GM12801 (cell line): Measurements from ENCODE around the gene TCF12.

Source experiments
- TF ChIP-seq, protein P1 (sequence below): IDR thresholded peaks from one replicate; pipeline ENCODE4 v1.5.1; 2011; ENCODE audit warnings: control low read depth; ENCODE audit not compliant: insufficient read length; ENCODE audit errors: extremely low read depth

The TCF12 gene

DNA sequence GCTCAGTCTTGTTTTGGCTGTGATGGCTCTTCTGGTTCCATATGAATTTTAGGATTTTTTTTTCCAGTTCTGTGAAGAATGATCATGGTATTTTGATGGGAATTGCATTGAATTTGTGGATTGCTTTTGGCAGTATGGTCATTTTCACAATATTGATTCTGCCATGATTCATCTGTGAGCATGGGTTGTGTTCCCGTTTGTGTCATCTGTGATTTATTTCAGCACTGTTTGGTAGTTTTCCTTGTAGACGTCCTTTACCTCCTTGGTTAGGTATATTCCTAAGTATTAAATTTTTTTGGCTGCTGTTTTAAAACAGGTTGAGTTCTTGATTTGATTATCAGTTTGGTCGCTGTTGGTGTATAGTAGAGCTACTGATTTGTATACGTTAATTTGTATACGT is 18.5 kb downstream of the TCF12 start:
- TF ChIP-seq, protein P1, sequence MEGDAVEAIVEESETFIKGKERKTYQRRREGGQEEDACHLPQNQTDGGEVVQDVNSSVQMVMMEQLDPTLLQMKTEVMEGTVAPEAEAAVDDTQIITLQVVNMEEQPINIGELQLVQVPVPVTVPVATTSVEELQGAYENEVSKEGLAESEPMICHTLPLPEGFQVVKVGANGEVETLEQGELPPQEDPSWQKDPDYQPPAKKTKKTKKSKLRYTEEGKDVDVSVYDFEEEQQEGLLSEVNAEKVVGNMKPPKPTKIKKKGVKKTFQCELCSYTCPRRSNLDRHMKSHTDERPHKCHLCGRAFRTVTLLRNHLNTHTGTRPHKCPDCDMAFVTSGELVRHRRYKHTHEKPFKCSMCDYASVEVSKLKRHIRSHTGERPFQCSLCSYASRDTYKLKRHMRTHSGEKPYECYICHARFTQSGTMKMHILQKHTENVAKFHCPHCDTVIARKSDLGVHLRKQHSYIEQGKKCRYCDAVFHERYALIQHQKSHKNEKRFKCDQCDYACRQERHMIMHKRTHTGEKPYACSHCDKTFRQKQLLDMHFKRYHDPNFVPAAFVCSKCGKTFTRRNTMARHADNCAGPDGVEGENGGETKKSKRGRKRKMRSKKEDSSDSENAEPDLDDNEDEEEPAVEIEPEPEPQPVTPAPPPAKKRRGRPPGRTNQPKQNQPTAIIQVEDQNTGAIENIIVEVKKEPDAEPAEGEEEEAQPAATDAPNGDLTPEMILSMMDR, result no peak

DNA sequence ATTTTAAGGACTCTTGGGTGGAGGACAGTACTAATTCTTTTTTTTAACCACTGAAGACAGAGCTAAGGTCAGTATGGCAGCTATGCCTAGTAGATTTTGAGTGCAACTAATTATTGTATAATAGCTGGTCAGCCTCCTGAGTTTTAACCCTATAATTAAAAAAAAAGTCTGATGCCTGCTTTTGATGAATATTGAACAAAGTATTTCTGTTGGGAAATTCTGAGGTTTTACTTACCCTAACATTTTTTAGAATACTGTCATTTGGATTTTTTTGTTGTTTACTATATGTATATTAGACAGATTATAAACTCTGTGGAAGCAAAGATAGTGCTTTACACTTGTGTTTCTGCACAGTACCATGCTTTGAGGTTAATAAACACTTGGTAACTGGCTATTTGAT is 20.8 kb downstream of the TCF12 start:
- TF ChIP-seq, protein P1, result no peak

DNA sequence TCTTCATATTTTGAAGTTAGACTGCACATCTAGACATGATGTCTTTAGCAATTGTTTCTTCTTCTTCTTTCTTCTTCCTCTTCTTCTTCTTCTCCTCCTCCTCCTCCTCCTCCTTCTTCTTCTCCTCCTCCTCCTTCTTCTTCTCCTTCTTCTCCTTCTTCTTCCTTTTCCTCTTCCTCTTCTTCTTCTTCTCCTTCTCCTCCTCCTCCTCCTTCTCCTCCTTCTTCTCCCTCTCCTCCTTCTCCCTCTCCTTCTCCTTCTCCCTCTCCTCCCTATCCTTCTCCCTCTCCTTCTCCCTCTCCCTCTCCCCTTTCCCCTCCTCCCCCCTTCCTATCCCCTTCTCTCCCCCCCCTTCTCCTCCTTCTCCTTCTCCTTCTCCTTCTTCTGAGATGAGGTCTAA is 21.9 kb downstream of the TCF12 start:
- TF ChIP-seq, protein P1, result no peak

DNA sequence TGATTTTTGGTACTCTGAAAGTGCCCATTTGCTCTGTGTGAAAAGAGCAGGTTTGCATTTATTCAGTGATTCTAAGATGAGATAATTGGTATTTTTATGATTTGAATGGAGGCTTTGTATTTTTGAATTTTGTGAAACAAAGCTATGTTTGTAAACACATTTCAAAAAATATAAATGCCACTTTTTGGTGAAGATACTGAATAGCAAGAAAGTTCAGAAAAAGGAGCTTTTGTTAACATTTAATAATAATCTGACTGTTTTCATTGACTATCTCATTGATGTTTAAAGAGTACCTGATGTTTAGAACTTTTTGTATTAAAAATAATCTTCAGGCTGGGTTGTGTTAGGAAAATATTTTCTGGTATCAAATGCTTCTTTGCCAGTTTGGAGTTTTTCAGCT is 23.7 kb downstream of the TCF12 start:
- TF ChIP-seq, protein P1, result no peak

DNA sequence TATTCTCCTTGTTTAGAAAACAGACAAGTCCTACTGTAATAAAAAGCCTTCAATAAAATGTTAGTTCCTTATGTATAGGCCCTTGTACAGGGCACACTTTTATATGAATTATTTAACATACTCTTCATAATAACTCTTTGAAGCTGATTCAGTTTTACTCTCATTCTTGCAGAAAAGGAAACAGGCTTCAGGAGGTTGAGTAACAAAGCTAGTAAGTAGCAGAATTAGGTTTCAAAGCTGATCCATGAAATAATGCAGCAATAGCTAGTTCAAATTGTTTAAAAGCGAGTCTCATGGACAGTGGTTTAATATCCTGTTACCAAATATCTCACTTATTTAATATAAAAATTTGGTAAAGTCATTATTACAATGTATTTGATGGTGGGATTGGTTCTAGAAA is 25.0 kb downstream of the TCF12 start:
- TF ChIP-seq, protein P1, result no peak

DNA sequence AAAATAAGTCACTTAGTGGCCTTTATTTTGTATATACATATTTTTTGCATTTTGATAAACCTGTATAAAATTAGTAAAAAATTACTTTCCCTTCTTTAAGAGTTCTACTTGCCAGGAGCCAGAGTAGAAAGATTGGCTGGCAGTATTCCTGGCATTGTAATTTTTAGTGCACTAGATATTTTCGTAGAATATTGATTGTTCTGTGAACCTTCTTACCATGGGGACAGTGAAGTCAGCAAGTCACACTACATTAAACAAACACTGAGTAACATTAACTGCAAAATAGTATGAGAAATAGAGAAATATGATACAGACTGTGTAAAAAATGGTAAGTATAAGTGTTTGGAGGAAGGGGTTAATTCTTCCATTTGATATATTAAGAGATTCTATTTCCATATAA is 26.0 kb downstream of the TCF12 start:
- TF ChIP-seq, protein P1, result no peak

DNA sequence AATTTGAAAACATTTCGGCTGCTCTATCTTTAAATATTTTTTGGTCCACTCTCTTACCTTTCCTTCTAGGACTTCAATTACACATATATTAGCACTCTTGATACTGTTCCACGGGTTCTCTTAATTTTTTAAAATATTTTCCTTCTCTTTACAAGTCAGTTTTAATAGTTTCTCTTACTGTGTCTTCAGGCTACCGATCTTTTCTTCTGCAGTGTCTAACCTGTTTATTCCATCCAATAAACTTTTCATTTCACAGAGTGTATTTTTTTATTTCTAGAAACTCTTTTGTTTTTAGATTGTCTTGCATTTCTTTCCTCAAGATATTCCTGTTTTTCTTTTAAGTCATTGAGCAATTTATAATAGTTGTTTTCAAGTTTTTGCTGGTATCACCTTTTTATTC is 27.7 kb downstream of the TCF12 start:
- TF ChIP-seq, protein P1, result no peak
